ENCODE measurements around the gene CAMK1. TPM values are rescaled to one million over a fixed set of nuclear protein-coding genes. Genes with fewer than 3 reads are reported as not detected.

CAMK1 gene
- total RNA-seq, 1 experiment from 2014 or later, result 19.7 TPM

- no TSS peak for BruUV-seq (replicated peaks)
- DNase-seq (ENCODE audit: low read depth, low spot score) (no peak), ATAC-seq (no peak)
- H3K36me3 ChIP-seq (ENCODE audit: control insufficient read depth in 1 of 2, insufficient read depth in 2 of 2, low read length in 2 of 2), result peaks cover 54 to 70% of the 10 kb centered on the region in 2 experiments
- H3K9me3 ChIP-seq (ENCODE audit: control insufficient read depth in 1 of 2, insufficient read depth in 1 of 2, low read depth in 1 of 2, low read length in 2 of 2), result no peaks in the 10 kb centered on the region
- no peak overlapping the region for H3K9ac ChIP-seq (ENCODE audit: low read length)
- H3K4me2 ChIP-seq (ENCODE audit: low read length), result no peak overlapping the region
- H3K27me3 ChIP-seq (ENCODE audit: insufficient read depth, low read length), result no peaks in the 10 kb centered on the region
- peaks cover 8% of the 10 kb centered on the region for H3K79me2 ChIP-seq (ENCODE audit: insufficient read depth, low read length)
- POLR2A ChIA-PET, result no interaction called here
- TF ChIP-seq RAD21 (IDR thresholded peaks at IDR 0.05; ENCODE audit: low read depth) (no peak), POLR2AphosphoS5 (IDR thresholded peaks at IDR 0.05; ENCODE audit: low read depth, low read length) (0 out of 2 replicates have a peak, but pooled peaks have one; percentile 9)
- H3K4me3 ChIP-seq (replicated peaks in 1 of 2; ENCODE audit: low read depth in 1 of 2, low read length in 2 of 2), result no peak overlapping the region
- no peak overlapping the region for H3K27ac ChIP-seq (ENCODE audit: low read depth, low read length)
- RAD21 ChIA-PET (ENCODE audit: low non-redundant PET in 1 of 2, low total read pairs in 2 of 2, uncharacterized antibody in 2 of 2, unreplicated experiment in 2 of 2), result no interaction called here
- no peak overlapping the region for H2AFZ ChIP-seq (ENCODE audit: low read depth, low read length, poor library complexity, severe bottlenecking)
- intact Hi-C loops (cut with micrococcal nuclease), result no loop called here
- peaks cover 8 to 18% of the 10 kb centered on the region in 2 experiments for H3K4me1 ChIP-seq (ENCODE audit: control insufficient read depth in 1 of 2, insufficient read depth in 2 of 2, low read length in 2 of 2)
- CTCF ChIA-PET, result no interaction called here
- H4K20me1 ChIP-seq (ENCODE audit: insufficient read depth), result no peaks in the 10 kb centered on the region
- H3K9me2 ChIP-seq (ENCODE audit: insufficient read depth), result no peaks in the 10 kb centered on the region
These were observed 23.4 kb downstream of the CAMK1 start for GRCh38 chr3:9746330-9746729.

- H4K20me1 ChIP-seq (ENCODE audit: insufficient read depth), result no peaks in the 10 kb centered on the region
- intact Hi-C loops (cut with micrococcal nuclease), result no loop called here
- TF ChIP-seq ELF1 (IDR thresholded peaks at IDR 0.05; ENCODE audit: borderline replicate concordance, low read depth) (no peak), JUND (IDR thresholded peaks at IDR 0.05) (no peak), SP1 (IDR thresholded peaks at IDR 0.05; ENCODE audit: low read depth) (no peak), EZH2 (IDR thresholded peaks at IDR 0.05) (no peak), TCF7L2 (IDR thresholded peaks at IDR 0.05; ENCODE audit: borderline replicate concordance, extremely low read depth, insufficient read depth, insufficient read length) (no peak), EGR1 (IDR thresholded peaks at IDR 0.05; ENCODE audit: low read depth) (no peak), EZH2phosphoT487 (IDR thresholded peaks at IDR 0.05; ENCODE audit: borderline replicate concordance) (no peak), CBX3 (IDR thresholded peaks at IDR 0.05; ENCODE audit: low read depth) (no peak), REST (IDR thresholded peaks at IDR 0.05; ENCODE audit: low read depth) (no peak)
- no peaks in the 10 kb centered on the region for H3K9me3 ChIP-seq (ENCODE audit: control insufficient read depth in 1 of 2, insufficient read depth in 1 of 2, low read depth in 1 of 2, low read length in 2 of 2)
- ATAC-seq (no peak), DNase-seq (ENCODE audit: low read depth, low spot score) (no peak)
- ChIA-PET RAD21 (ENCODE audit: low non-redundant PET in 1 of 2, low total read pairs in 2 of 2, uncharacterized antibody in 2 of 2, unreplicated experiment in 2 of 2) (no interaction called here), CTCF (no interaction called here), POLR2A (no interaction called here)
- peaks cover 1% of the 10 kb centered on the region; the same call in 1 of the 2 replicates for H3K79me2 ChIP-seq (ENCODE audit: insufficient read depth, low read length)
- H2AFZ ChIP-seq (ENCODE audit: low read depth, low read length, poor library complexity, severe bottlenecking), result no peak overlapping the region
- H3K27ac ChIP-seq (ENCODE audit: low read depth, low read length), result no peak overlapping the region
- no TSS peak for BruUV-seq (replicated peaks)
- H3K27me3 ChIP-seq (ENCODE audit: insufficient read depth, low read length), result no peaks in the 10 kb centered on the region
- peaks cover 6 to 12% of the 10 kb centered on the region in 2 experiments for H3K4me1 ChIP-seq (ENCODE audit: control insufficient read depth in 1 of 2, insufficient read depth in 2 of 2, low read length in 2 of 2)
- no peak overlapping the region for H3K4me2 ChIP-seq (ENCODE audit: low read length)
- no peaks in the 10 kb centered on the region for H3K9me2 ChIP-seq (ENCODE audit: insufficient read depth)
- H3K4me3 ChIP-seq (replicated peaks in 1 of 2; ENCODE audit: low read depth in 1 of 2, low read length in 2 of 2), result no peak overlapping the region
- H3K9ac ChIP-seq (ENCODE audit: low read length), result no peak overlapping the region
- H3K36me3 ChIP-seq (ENCODE audit: control insufficient read depth in 1 of 2, insufficient read depth in 2 of 2, low read length in 2 of 2), result peaks cover 61 to 77% of the 10 kb centered on the region in 2 experiments
These were observed 24.2 kb downstream of the CAMK1 start for GRCh38 chr3:9745521-9745920.
